Measurements from ENCODE around the gene ZNF518A. TPM values are rescaled to one million over a fixed set of nuclear protein-coding genes. Genes with fewer than 3 reads are reported as not detected.
"Not testable (repeated sequence)": the region's sequence is repeated elsewhere in the genome, so short reads cannot be mapped to it uniquely, and the experiment has no call there.

Gene ZNF518A
- polyA plus RNA-seq, 3 donors = 9.5 to 15.8 (median 13.2) TPM

DNA sequence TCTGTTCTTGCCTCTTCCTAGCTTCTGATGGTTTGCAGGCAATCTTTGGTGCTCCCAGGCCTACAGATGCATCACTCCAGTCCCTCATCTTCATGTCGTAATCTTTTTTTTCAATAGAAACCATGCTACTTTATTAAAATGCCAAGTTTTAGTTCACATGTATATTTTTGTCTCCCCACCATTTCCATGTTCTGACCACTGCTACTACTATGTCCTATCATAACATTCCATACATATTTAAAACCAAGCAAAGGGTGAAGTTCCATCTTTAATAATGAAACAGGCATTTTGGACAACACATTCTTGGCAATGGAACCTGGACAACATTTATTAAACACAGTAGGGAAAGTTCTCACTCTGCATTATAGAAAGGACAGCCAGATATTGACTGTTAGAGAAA is 58.8 kb downstream of the ZNF518A start:
- no peaks in the 10 kb centered on the region for H3K4me1 ChIP-seq (ENCODE audit: control insufficient read depth in 1 of 2, insufficient read depth in 2 of 2, low read length in 2 of 2)
- Mint-ChIP-seq H3K4me3 (no peak overlapping the region), H3K9me3 (peaks cover 9 to 26% (median 18%) of the 10 kb centered on the region in 7 donors)

GRCh38 chr10:96189505-96189904 is 59.4 kb downstream of the ZNF518A start:
- H3K36me3 ChIP-seq (replicated peaks in 1 of 2; ENCODE audit: control insufficient read depth in 1 of 2, insufficient read depth in 2 of 2, low read length in 2 of 2); H3K4me3 Mint-ChIP-seq; H3K27ac ChIP-seq (ENCODE audit: low read depth in 1 of 2, low read length in 2 of 2); H3K4me1 Mint-ChIP-seq; H3K4me3 ChIP-seq (replicated peaks in 1 of 3; ENCODE audit: low read depth in 2 of 3, low read length in 3 of 3); DNase-seq; H3K27me3 ChIP-seq (ENCODE audit: control insufficient read depth in 2 of 2, insufficient read depth in 2 of 2, low read length in 2 of 2); H3K79me2 ChIP-seq (ENCODE audit: insufficient read depth, low read length); H3K36me3 Mint-ChIP-seq; H3K9ac ChIP-seq (ENCODE audit: insufficient read depth, low read length, poor library complexity, severe bottlenecking); H3K27ac Mint-ChIP-seq; H3K4me1 ChIP-seq (ENCODE audit: control insufficient read depth in 1 of 2, insufficient read depth in 2 of 2, low read length in 2 of 2); intact Hi-C loops (cut with micrococcal nuclease); H4K20me1 ChIP-seq (ENCODE audit: insufficient read depth, low read length); H3K27me3 Mint-ChIP-seq (ENCODE audit: low read depth in 3 of 3); H3K4me2 ChIP-seq (replicated peaks; ENCODE audit: extremely low read depth, low read length, poor library complexity, severe bottlenecking); H2AFZ ChIP-seq (ENCODE audit: insufficient read depth, low read depth, low read length, poor library complexity, severe bottlenecking); H3K9me3 ChIP-seq (replicated peaks in 1 of 2; ENCODE audit: control insufficient read depth in 1 of 2, insufficient read depth in 1 of 2, low read length in 2 of 2): not testable (repeated sequence)
- peaks cover 8 to 20% (median 17%) of the 10 kb centered on the region in 7 donors for H3K9me3 Mint-ChIP-seq
- no CpG with 5 or more reads among the region's 1 CpG for WGBS (ENCODE audit: insufficient coverage)

More for the DNA sequence above, 58.8 kb downstream of the ZNF518A start:
- no peak overlapping the region for H3K27ac Mint-ChIP-seq
- H3K27me3 ChIP-seq (ENCODE audit: control insufficient read depth in 2 of 2, insufficient read depth in 2 of 2, low read length in 2 of 2) = no peaks in the 10 kb centered on the region
- TF ChIP-seq, protein P1, sequence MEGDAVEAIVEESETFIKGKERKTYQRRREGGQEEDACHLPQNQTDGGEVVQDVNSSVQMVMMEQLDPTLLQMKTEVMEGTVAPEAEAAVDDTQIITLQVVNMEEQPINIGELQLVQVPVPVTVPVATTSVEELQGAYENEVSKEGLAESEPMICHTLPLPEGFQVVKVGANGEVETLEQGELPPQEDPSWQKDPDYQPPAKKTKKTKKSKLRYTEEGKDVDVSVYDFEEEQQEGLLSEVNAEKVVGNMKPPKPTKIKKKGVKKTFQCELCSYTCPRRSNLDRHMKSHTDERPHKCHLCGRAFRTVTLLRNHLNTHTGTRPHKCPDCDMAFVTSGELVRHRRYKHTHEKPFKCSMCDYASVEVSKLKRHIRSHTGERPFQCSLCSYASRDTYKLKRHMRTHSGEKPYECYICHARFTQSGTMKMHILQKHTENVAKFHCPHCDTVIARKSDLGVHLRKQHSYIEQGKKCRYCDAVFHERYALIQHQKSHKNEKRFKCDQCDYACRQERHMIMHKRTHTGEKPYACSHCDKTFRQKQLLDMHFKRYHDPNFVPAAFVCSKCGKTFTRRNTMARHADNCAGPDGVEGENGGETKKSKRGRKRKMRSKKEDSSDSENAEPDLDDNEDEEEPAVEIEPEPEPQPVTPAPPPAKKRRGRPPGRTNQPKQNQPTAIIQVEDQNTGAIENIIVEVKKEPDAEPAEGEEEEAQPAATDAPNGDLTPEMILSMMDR (IDR thresholded peaks at IDR 0.05) = no peak
- no peak overlapping the region for H3K9ac ChIP-seq (ENCODE audit: insufficient read depth, low read length, poor library complexity, severe bottlenecking)
- no peaks in the 10 kb centered on the region for H3K27me3 Mint-ChIP-seq (ENCODE audit: low read depth in 3 of 3)
- H3K4me3 ChIP-seq (replicated peaks in 1 of 3; ENCODE audit: low read depth in 2 of 3, low read length in 3 of 3) = no peak overlapping the region
- H3K9me3 ChIP-seq (replicated peaks in 1 of 2; ENCODE audit: control insufficient read depth in 1 of 2, insufficient read depth in 1 of 2, low read length in 2 of 2) = peaks cover 0 to 5% of the 10 kb centered on the region in 2 donors
- no peak overlapping the region for H3K27ac ChIP-seq (ENCODE audit: low read depth in 1 of 2, low read length in 2 of 2)
- no peak for DNase-seq
- no peaks in the 10 kb centered on the region for H3K36me3 ChIP-seq (replicated peaks in 1 of 2; ENCODE audit: control insufficient read depth in 1 of 2, insufficient read depth in 2 of 2, low read length in 2 of 2)
- H3K79me2 ChIP-seq (ENCODE audit: insufficient read depth, low read length) = no peaks in the 10 kb centered on the region
- intact Hi-C loops (cut with micrococcal nuclease) = no loop called here
- H4K20me1 ChIP-seq (ENCODE audit: insufficient read depth, low read length) = no peaks in the 10 kb centered on the region
- no peaks in the 10 kb centered on the region for H3K4me1 Mint-ChIP-seq
- 100% methylated on average over 1 of the region's 1 CpG for WGBS (ENCODE audit: insufficient coverage)
- no peak overlapping the region for H3K4me2 ChIP-seq (replicated peaks; ENCODE audit: extremely low read depth, low read length, poor library complexity, severe bottlenecking)
- no peak overlapping the region for H2AFZ ChIP-seq (ENCODE audit: insufficient read depth, low read depth, low read length, poor library complexity, severe bottlenecking)
- no peaks in the 10 kb centered on the region for H3K36me3 Mint-ChIP-seq

All from CD14-positive monocyte (primary cell).